Smooth muscle cell (in vitro differentiated cells): ENCODE measurements around the gene JSRP1. TPM values are rescaled to one million over a fixed set of nuclear protein-coding genes. Genes with fewer than 3 reads are reported as not detected.
A peak's percentile ranks its signal among the peaks of the same experiment; 100 is the strongest.

Source experiments
- DNase-seq: peaks from one replicate; lab custom pipeline; 2025; ENCODE audit not compliant: unreplicated experiment; lab: John Stamatoyannopoulos, UW
- H2AFZ ChIP-seq: fragments of 200-600 bp; sonication (generic); 2 replicates; pipeline ENCODE4 v1.6.0; 2016; ENCODE audit warnings: antibody characterized with exemption, low read depth, mild to moderate bottlenecking
- H3F3A ChIP-seq: fragments of 200-600 bp; sonication (generic); 2 replicates; pipeline ENCODE4 v1.6.0; 2017; ENCODE audit warnings: antibody characterized with exemption, low read depth
- H3K27ac ChIP-seq: fragments of 200-600 bp; sonication (generic); 2 replicates; pipeline ENCODE4 v1.5.1; 2016; ENCODE audit warnings: low read depth, mild to moderate bottlenecking
- H3K27me3 ChIP-seq: fragments of 200-600 bp; sonication (generic); 2 replicates; pipeline ENCODE4 v1.6.1; 2016; ENCODE audit warnings: low read depth, mild to moderate bottlenecking
- H3K36me3 ChIP-seq: fragments of 200-600 bp; sonication (generic); 2 replicates; pipeline ENCODE4 v1.5.1; 2016; ENCODE audit warnings: low read depth
- H3K4me1 ChIP-seq: fragments of 200-600 bp; sonication (generic); 2 replicates; pipeline ENCODE4 v1.5.1; 2016; ENCODE audit warnings: low read depth
- H3K4me2 ChIP-seq: fragments of 200-600 bp; sonication (generic); 2 replicates; pipeline ENCODE4 v1.6.0; 2016; ENCODE audit warnings: mild to moderate bottlenecking
- H3K4me3 ChIP-seq: fragments of 200-600 bp; sonication (generic); 2 replicates; pipeline ENCODE4 v1.5.1; 2016; ENCODE audit warnings: mild to moderate bottlenecking
- H3K79me2 ChIP-seq: fragments of 200-600 bp; sonication (generic); 2 replicates; pipeline ENCODE4 v1.6.0; 2016; ENCODE audit warnings: low read depth, mild to moderate bottlenecking
- H3K9ac ChIP-seq: fragments of 200-600 bp; sonication (generic); 2 replicates; pipeline ENCODE4 v1.6.0; 2016; ENCODE audit warnings: low read depth
- H3K9me3 ChIP-seq: fragments of 200-600 bp; sonication (generic); replicated peaks from 2 replicates; pipeline ENCODE4 v1.5.1; 2016; ENCODE audit warnings: low read depth
- H4K20me1 ChIP-seq: fragments of 200-600 bp; sonication (generic); 2 replicates; pipeline ENCODE4 v1.6.0; 2016; ENCODE audit warnings: low read depth
- WGBS: methylation state at CpG from one replicate; pipeline ENCODE4 v1.1.7; 2016; ENCODE audit warnings: low lambda C conversion rate; 5-methylcytosine and 5-hydroxymethylcytosine counted together
- polyA plus RNA-seq: library from polyadenylated mRNA; unstranded; fragments of >200 nt; fragmentation: Nextera tagmentation; extraction: Ambion mirVana; gene quantifications from 2 replicates; pipeline ENCODE4 v1.2.1, GENCODE V29; 2016
- total RNA-seq: library from RNA; depleted of rRNA; stranded (reverse); fragments of >200 nt; gene quantifications from 2 replicates; pipeline ENCODE4 v1.2.3, GENCODE V29; 2014
- TF ChIP-seq, protein P1 (sequence below): fragments of 200-600 bp; sonication (generic); IDR thresholded peaks from 2 replicates; pipeline ENCODE4 v1.5.1; 2017; ENCODE audit warnings: borderline replicate concordance, mild to moderate bottlenecking, antibody characterized with exemption; ENCODE audit not compliant: insufficient read depth, poor library complexity, severe bottlenecking

Gene JSRP1
- total and polyA plus RNA-seq, 2 experiments from 2014 or later: not detected

DNA sequence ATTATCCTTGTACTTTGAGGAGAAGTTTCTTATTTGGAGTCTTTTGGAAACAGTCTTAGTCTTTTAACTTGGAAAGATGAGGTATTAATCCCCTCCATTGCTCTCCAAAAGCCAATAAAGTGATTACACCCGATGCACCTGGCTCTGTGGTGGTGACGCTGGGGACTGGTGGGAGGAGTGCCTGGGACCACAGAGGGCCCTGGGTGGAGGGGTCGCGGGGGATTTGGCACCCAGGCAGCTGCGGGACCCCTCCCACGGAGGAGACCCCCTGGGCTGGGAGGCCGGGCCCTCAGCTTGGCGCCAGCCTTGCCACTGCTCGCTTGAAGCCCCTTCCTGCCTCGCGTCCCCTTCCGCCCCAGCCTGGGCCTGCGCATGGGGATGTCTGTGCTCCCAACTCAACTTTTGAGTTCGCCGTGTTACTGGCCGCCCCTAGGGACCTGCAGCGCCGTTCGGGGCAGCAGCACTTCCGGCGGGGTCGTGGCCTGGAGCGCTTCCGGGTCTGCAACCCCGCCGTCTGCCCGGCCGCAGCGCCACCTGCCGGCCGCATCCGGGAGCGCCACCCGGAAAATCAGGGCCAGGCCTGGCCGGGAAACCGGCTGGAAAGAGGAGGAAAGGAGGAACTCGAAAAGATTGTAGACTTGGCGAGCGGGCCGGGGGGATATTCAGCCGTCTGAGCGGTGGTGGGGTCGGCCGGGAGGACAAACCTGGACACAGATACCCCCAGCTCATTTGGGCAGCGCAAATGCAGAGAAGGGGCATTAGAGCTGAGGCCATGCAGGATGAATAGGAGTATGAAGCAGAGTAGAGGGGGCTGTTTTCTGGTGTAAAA is 17.4 kb upstream of the JSRP1 start:
- Histone ChIP-seq H3K9ac (no peak overlapping the region), H3K4me1 (peaks cover 24% of the 10 kb centered on the region), H3K27me3 (no peaks in the 10 kb centered on the region), H3K9me3 (no peaks in the 10 kb centered on the region), H3F3A (peaks cover 36% of the 10 kb centered on the region), H3K79me2 (peaks cover 58% of the 10 kb centered on the region), H3K4me3 (peak overlapping the region; percentile 30), H2AFZ (no peak overlapping the region), H3K27ac (peak overlapping the region; percentile 56), H3K4me2 (peak overlapping the region; percentile 100), H3K36me3 (no peaks in the 10 kb centered on the region), H4K20me1 (peaks cover 82% of the 10 kb centered on the region)
- 19% methylated on average over 44 of the region's 45 CpGs for WGBS
- DNase-seq: peak; percentile 40
- TF ChIP-seq, protein P1, sequence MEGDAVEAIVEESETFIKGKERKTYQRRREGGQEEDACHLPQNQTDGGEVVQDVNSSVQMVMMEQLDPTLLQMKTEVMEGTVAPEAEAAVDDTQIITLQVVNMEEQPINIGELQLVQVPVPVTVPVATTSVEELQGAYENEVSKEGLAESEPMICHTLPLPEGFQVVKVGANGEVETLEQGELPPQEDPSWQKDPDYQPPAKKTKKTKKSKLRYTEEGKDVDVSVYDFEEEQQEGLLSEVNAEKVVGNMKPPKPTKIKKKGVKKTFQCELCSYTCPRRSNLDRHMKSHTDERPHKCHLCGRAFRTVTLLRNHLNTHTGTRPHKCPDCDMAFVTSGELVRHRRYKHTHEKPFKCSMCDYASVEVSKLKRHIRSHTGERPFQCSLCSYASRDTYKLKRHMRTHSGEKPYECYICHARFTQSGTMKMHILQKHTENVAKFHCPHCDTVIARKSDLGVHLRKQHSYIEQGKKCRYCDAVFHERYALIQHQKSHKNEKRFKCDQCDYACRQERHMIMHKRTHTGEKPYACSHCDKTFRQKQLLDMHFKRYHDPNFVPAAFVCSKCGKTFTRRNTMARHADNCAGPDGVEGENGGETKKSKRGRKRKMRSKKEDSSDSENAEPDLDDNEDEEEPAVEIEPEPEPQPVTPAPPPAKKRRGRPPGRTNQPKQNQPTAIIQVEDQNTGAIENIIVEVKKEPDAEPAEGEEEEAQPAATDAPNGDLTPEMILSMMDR: peak; percentile 99

DNA sequence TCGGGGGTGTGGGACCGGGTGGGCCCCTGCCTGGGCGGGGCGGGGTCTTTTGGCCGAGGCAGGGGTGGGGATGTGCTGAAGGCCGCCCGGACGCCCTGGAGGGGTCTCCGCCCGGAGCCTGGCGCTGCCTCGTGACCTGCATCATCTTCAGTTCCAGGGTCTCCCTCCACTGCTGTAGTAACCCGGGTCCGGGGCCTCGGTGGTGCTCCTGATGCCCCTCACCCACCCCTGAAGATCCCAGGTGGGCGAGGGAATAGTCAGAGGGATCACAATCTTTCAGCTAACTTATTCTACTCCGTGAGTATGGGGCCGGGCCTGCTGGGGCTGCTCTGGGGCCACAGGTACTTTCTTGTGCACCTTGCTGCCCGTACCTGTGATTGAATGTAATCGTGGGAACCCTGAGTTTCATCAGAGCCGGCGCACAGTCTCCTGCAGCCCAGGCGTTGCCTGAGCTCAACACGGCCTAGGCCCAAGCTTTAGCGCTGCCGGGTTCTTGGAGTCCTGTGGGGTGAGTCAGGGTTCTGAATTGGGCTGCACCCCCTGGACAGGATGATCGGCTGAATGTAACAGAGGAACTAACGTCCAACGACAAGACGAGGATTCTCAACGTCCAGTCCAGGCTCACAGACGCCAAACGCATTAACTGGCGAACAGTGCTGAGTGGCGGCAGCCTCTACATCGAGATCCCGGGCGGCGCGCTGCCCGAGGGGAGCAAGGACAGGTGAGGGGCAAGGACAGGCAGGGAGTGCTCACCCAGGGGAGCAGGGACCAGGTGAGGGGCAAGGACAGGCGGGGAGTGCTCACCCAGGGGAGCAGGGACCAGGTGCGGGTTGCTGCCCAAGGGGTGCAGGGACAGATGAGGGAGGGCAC is 15.3 kb upstream of the JSRP1 start:
- no peak for DNase-seq
- H4K20me1 ChIP-seq: peaks cover 69% of the 10 kb centered on the region

DNA sequence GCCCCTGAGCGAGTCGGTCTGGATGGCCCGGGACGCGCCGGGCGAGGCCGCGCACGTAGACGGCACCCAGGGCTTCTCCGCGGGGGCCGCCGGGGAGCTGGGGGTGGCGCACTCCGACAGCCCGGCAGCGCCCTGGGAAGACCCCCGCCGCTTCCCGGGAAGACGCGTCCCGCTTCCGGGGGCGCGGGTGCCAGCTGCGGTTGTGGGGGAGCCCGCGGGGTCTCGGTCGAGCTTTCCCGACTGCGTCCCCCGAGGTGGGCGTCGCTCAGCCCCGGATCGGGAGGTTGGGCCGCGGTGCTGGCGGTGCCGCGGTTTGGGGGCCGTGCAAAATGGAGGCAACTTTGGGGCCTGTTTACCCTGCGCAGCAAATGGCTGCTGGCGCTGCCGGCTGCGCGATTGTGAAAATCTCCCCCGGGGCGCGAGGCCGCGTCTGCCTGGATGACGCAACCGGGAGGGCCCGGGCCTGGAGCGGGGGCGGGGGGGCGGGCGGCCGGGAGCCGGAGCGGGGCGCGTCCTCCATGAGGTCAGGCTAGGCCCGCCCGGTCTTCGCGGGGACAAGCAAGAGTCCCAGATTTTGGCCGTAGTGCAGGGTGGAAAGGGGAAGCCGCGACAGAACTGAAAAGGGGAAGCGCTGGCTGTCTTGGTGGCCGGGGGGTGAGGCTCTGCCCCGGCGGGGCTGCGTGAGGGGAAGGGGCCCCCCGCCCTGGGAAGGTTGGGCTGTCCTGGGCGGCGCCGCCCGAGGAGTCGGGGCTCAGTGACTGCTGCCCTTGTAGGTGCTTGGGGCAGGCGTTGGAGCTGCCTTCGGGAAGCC is 14.4 kb upstream of the JSRP1 start:
- peaks cover 24% of the 10 kb centered on the region for H3K4me1 ChIP-seq
- H3K36me3 ChIP-seq: no peaks in the 10 kb centered on the region
- H3K27me3 ChIP-seq: no peaks in the 10 kb centered on the region
- peak overlapping the region; percentile 99 for H3K9ac ChIP-seq
- no peak overlapping the region for H2AFZ ChIP-seq
- peak overlapping the region; percentile 95 for H3K27ac ChIP-seq
- TF ChIP-seq, protein P1: no peak
- H3K79me2 ChIP-seq: peaks cover 60% of the 10 kb centered on the region
- H3K4me3 ChIP-seq: peak overlapping the region; percentile 99
- peak overlapping the region; percentile 100 for H3K4me2 ChIP-seq
- H4K20me1 ChIP-seq: peaks cover 62% of the 10 kb centered on the region
- H3F3A ChIP-seq: peaks cover 36% of the 10 kb centered on the region
- 1% methylated on average over 66 of the region's 88 CpGs for WGBS
- H3K9me3 ChIP-seq: no peaks in the 10 kb centered on the region
- peak; percentile 64 for DNase-seq

More for the DNA sequence above, 15.3 kb upstream of the JSRP1 start:
- H3K36me3 ChIP-seq: no peaks in the 10 kb centered on the region
- H3K27me3 ChIP-seq: no peaks in the 10 kb centered on the region
- TF ChIP-seq, protein P1: no peak
- peaks cover 36% of the 10 kb centered on the region for H3F3A ChIP-seq
- H2AFZ ChIP-seq: no peak overlapping the region
- H3K9ac ChIP-seq: peak overlapping the region; percentile 99
- WGBS: 46% methylated on average over 30 of the region's 43 CpGs
- no peaks in the 10 kb centered on the region for H3K9me3 ChIP-seq
- H3K4me1 ChIP-seq: peaks cover 24% of the 10 kb centered on the region
- H3K4me2 ChIP-seq: peak overlapping the region; percentile 100
- peak overlapping the region; percentile 99 for H3K4me3 ChIP-seq
- H3K79me2 ChIP-seq: peaks cover 60% of the 10 kb centered on the region
- peak overlapping the region; percentile 95 for H3K27ac ChIP-seq
